GM06990 (cell line): Measurements from ENCODE around the gene CDH4.

Experiments used
- DNase-seq: peaks from one replicate; pipeline ENCODE4 v3.0.0-alpha.2; 2011; ENCODE audit not compliant: insufficient read length; ENCODE audit errors: extremely low read depth
- H3K27me3 ChIP-seq: replicated peaks from 2 replicates; pipeline ENCODE4 v1.6.0; 2011; ENCODE audit warnings: low read length; ENCODE audit not compliant: control insufficient read depth, insufficient read depth
- H3K36me3 ChIP-seq: 2 replicates; pipeline ENCODE4 v1.5.1; 2011; ENCODE audit warnings: low read length; ENCODE audit not compliant: control insufficient read depth, insufficient read depth
- H3K4me3 ChIP-seq: replicated peaks from 2 replicates; pipeline ENCODE4 v1.5.1; 2011; ENCODE audit warnings: low read depth, mild to moderate bottlenecking, control low read depth, low read length
- TF ChIP-seq, protein P1 (sequence below): IDR thresholded peaks from 2 replicates; pipeline ENCODE4 v1.5.1; 2011; ENCODE audit warnings: low read length, control low read depth, mild to moderate bottlenecking, inconsistent platforms; ENCODE audit not compliant: insufficient read depth, poor library complexity, severe bottlenecking

Gene CDH4

DNA sequence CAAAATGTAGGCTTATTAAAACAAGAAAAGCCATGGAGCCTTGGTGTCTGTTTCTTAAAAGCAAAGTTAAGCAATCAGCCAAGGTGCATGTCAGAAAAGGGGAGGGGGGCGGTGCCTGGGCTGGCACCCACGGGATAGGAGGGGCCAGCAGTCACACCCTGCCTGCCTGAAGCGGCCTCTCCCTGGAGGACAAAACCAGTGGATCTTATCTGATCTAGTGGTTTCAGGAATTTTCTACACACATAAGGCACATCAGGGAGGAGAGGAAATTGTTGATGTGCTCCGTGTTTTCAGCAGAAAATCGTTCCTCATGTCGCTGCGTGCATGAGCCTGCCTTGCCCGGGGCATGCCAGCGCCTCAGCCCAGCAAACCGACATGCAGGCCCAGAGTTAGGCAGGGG, 537.3 kb downstream of the CDH4 start:
- no peak for DNase-seq
- TF ChIP-seq, protein P1, sequence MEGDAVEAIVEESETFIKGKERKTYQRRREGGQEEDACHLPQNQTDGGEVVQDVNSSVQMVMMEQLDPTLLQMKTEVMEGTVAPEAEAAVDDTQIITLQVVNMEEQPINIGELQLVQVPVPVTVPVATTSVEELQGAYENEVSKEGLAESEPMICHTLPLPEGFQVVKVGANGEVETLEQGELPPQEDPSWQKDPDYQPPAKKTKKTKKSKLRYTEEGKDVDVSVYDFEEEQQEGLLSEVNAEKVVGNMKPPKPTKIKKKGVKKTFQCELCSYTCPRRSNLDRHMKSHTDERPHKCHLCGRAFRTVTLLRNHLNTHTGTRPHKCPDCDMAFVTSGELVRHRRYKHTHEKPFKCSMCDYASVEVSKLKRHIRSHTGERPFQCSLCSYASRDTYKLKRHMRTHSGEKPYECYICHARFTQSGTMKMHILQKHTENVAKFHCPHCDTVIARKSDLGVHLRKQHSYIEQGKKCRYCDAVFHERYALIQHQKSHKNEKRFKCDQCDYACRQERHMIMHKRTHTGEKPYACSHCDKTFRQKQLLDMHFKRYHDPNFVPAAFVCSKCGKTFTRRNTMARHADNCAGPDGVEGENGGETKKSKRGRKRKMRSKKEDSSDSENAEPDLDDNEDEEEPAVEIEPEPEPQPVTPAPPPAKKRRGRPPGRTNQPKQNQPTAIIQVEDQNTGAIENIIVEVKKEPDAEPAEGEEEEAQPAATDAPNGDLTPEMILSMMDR = no peak
- Histone ChIP-seq H3K36me3 (no peaks in the 10 kb centered on the region), H3K4me3 (no peak overlapping the region), H3K27me3 (no peaks in the 10 kb centered on the region)

DNA sequence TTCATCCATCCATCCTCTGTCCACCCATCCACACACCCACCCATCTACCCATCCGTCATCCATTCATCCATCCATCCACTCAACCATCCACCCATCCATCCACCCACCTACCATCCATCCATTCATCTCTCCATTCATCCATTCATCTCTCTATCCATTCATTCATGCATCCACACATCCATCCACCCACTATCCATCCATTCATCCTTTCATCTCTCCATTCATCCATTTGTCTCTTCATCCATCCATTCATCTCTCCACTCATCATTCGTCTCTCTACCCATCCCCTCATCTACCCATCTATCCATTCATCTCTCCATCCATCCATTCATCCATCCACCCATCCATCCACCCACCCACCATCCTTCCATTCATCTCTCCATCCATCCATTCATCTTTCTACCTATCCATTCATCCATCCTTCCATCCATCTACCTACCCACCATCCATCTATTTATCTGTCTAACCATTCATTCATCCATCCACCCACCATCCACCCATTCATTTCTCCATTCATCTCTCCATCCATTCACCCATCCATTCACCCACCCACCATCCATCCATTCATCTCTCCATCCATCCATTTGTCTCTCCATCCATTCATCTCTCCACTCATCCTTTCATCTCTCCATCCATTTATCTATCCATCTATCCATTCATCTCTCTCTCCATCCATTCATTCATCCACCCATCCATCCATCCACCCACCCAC, 538.2 kb downstream of the CDH4 start:
- Histone ChIP-seq H3K36me3 (no peaks in the 10 kb centered on the region), H3K27me3 (no peaks in the 10 kb centered on the region), H3K4me3 (no peak overlapping the region)
- TF ChIP-seq, protein P1 = no peak
- DNase-seq = no peak

DNA sequence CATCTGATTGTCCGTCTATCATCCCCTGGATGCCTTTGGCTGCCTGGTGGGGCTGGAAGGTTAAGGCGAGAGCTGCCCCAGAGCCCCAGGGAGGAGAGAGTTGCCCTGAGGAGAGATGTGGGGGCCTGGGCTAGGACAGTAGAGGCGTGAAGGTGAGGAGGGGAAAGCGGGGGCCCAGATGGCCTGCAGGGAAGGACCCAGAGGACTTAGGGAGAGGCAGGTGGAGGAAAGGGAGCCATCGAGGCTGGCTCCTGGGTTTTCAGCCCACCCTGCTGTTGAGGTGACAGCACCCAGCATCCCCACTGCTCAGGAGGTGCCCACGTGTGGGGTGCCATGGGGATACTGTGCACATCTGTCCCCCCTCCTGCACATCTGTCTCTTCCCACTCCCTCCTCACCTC, 539.9 kb downstream of the CDH4 start:
- no peaks in the 10 kb centered on the region for H3K36me3 ChIP-seq
- no peak for DNase-seq
- TF ChIP-seq, protein P1 = no peak
- H3K27me3 ChIP-seq = no peaks in the 10 kb centered on the region
- H3K4me3 ChIP-seq = no peak overlapping the region

DNA sequence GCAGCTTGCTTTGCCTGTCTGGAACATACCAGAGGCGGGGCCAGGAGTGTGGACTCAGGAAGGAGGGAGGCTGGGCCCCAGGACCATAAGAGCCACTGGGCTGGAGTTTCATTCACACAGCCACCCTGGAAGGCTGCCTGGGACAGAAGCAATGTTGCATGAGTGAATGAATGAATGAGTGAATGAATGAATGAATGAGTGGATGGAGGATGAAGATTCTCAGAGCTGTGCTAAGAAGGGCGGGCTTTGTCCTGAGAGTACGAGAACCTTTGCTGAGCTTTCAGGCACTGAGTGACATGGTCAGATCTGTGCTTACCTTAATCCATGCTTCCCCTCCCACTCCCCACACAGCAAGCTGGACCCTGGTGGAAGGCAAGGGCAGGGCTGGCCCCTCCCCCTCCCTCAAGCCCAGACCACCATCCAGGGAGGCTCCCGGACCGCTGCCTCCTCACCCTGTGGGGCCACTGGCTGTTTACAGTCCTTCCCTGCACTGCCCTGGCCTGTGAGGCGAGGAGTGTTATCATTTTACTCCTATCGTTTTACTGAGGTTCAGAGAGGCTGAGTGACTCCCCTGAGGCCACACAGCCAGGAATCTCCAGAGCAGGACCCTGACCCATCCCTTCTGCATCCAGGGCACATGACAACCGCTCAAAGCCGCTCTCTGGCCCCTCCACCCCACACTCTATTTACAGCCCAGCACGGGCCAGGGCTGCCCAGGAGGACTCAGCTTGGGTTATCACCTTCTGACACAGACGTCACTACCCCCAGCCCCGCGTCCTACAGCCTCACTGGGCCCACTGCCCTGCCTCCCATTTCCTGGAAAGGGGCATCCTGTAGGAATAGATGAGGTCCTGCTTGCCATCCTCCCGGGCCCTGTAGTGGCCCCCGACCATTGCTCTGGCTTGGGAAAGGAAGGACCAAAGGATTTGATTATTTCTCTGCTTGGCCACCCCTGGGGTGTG, 543.9 kb downstream of the CDH4 start:
- Histone ChIP-seq H3K27me3 (no peaks in the 10 kb centered on the region), H3K4me3 (no peak overlapping the region), H3K36me3 (no peaks in the 10 kb centered on the region)
- no peak for DNase-seq
- TF ChIP-seq, protein P1 = no peak

DNA sequence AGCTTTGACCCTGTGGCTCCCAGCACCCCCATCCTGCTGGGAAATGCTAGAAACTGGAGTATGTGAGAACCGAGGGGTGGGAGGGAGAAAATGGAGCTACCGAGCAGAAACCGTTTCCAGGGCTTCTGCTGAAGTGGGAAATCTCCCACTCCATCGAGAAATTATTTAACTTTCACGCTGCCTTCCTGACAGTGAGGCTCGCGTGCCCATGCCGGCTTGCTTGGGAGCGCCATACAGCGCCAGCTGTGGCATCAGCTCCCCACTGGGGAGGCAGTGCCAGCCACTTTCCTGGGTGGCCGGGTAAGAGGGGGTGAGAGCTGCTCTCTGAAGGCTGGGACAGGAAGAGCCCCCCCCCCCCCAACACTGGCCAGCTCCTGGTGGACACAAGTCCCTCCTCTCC, 544.7 kb downstream of the CDH4 start:
- Histone ChIP-seq H3K27me3 (no peaks in the 10 kb centered on the region), H3K4me3 (no peak overlapping the region), H3K36me3 (no peaks in the 10 kb centered on the region)
- TF ChIP-seq, protein P1 = no peak
- DNase-seq = no peak
